Calu3 (cell line): Measurements from ENCODE around the gene RNF212. TPM values are rescaled to one million over a fixed set of nuclear protein-coding genes. Genes with fewer than 3 reads are reported as not detected.

ENCODE experiments used
- BruUV-seq: library from RNA; stranded (reverse); fragments of 400-500 nt; replicated peaks from 2 replicates; lab custom pipeline; 2021; lab: Mats Ljungman, UMichigan
- CTCF ChIA-PET: fragments of 300-600 bp; sonication (Branson Sonifier 250); formaldehyde crosslinking; loops from one replicate; lab custom pipeline; 2022; ENCODE audit warnings: antibody characterized with exemption; lab: Charles Lee
- DNase-seq: peaks from one replicate; pipeline ENCODE4 v3.0.0; 2022
- H3K27ac Mint-ChIP-seq: one replicate; pipeline ENCODE4 v1.8.0; 2022; ENCODE audit warnings: mixed read lengths; ENCODE audit not compliant: unreplicated experiment
- H3K27me3 Mint-ChIP-seq: one replicate; pipeline ENCODE4 v1.8.0; 2022; ENCODE audit warnings: mixed read lengths; ENCODE audit not compliant: unreplicated experiment
- H3K36me3 Mint-ChIP-seq: one replicate; pipeline ENCODE4 v1.8.0; 2022; ENCODE audit warnings: mild to moderate bottlenecking, moderate library complexity, mixed read lengths; ENCODE audit not compliant: insufficient read depth, unreplicated experiment
- H3K4me1 Mint-ChIP-seq: one replicate; pipeline ENCODE4 v1.8.0; 2022; ENCODE audit warnings: mild to moderate bottlenecking, low read depth, mixed read lengths; ENCODE audit not compliant: unreplicated experiment
- H3K4me3 Mint-ChIP-seq: one replicate; pipeline ENCODE4 v1.8.0; 2022; ENCODE audit warnings: mild to moderate bottlenecking, low read depth, moderate library complexity, mixed read lengths; ENCODE audit not compliant: unreplicated experiment
- H3K9me3 Mint-ChIP-seq: one replicate; pipeline ENCODE4 v1.8.0; 2022; ENCODE audit warnings: low read depth, mixed read lengths; ENCODE audit not compliant: unreplicated experiment
- intact Hi-C: fragments of 100-400 bp; cut with micrococcal nuclease; formaldehyde crosslinking; loops from one replicate; pipeline ENCODE4 v1.10.0; 2022; ENCODE audit not compliant: unreplicated experiment
- total RNA-seq: library from RNA; stranded (reverse); gene quantifications from 2 replicates; pipeline ENCODE4 v1.2.3, GENCODE V29; 2022
- TF ChIP-seq, protein P1 (sequence below): fragments of 200-600 bp; IDR thresholded peaks from one replicate; pipeline ENCODE4 v1.8.0; 2022; ENCODE audit warnings: antibody characterized with exemption; ENCODE audit not compliant: unreplicated experiment

The RNF212 gene
- total RNA-seq, 1 experiment from 2014 or later: not detected

DNA sequence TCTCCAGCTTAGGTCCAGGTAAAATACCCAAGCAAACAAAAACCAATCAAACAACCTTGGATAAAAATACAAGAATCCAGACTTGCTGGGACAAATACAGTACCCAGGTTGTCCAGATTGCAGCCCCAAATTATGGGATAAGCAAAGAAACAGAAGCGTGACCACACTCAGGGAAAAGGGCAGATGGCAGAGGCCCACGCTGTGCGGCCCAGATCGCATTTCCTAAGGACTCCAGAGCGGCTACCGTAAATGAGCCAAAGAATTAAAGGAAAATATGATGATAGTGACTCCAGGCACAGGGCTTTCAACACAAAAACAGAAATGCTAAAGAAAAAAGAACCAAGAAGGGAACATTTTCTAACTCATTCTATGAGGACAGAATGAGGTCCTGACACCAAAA, 51.6 kb downstream of the RNF212 start:
- CTCF ChIA-PET: no interaction called here
- H3K4me1 Mint-ChIP-seq: no peaks in the 10 kb centered on the region
- intact Hi-C loops: no loop called here

DNA sequence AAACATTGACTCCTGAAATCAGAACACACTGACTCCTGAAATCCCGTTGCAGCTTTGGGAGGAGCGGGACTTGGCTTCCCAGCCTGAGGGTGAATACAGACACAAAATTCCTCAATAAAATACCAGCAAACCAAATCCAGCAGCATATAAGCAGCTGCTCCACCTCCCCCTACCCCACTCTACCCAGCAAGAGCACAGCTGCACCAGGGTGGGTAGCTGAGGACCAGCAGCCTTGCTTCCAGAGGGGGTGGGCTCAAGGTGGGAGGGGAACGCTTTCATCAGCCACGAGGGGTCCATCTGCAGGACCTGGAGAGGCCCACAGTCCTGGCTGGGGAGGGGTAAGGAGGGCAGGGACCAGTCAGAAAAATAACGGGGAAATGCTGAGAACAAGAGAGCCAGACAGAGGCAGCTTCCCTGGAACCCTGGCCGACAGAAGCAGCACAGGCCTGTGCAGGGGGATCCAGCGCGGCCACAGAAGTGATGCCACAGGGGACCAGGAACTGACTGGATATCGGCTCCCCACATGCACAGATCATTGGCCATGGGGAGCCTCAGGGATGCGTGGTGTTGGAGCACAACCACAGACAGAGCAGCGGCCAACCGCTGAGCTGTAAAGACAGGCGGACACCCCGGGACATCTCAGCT, 52.2 kb downstream of the RNF212 start:
- intact Hi-C loops: no loop called here
- Mint-ChIP-seq H3K9me3 (no peaks in the 10 kb centered on the region), H3K27me3 (peaks cover 44% of the 10 kb centered on the region), H3K4me3 (no peak overlapping the region), H3K4me1 (no peaks in the 10 kb centered on the region), H3K27ac (no peak overlapping the region), H3K36me3 (no peaks in the 10 kb centered on the region)
- CTCF ChIA-PET: no interaction called here
- TF ChIP-seq, protein P1, sequence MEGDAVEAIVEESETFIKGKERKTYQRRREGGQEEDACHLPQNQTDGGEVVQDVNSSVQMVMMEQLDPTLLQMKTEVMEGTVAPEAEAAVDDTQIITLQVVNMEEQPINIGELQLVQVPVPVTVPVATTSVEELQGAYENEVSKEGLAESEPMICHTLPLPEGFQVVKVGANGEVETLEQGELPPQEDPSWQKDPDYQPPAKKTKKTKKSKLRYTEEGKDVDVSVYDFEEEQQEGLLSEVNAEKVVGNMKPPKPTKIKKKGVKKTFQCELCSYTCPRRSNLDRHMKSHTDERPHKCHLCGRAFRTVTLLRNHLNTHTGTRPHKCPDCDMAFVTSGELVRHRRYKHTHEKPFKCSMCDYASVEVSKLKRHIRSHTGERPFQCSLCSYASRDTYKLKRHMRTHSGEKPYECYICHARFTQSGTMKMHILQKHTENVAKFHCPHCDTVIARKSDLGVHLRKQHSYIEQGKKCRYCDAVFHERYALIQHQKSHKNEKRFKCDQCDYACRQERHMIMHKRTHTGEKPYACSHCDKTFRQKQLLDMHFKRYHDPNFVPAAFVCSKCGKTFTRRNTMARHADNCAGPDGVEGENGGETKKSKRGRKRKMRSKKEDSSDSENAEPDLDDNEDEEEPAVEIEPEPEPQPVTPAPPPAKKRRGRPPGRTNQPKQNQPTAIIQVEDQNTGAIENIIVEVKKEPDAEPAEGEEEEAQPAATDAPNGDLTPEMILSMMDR: no peak
- DNase-seq: no peak
- BruUV-seq: no TSS peak

More for the DNA sequence above, 51.6 kb downstream of the RNF212 start:
- peaks cover 49% of the 10 kb centered on the region for H3K27me3 Mint-ChIP-seq
- no peak overlapping the region for H3K4me3 Mint-ChIP-seq
- H3K27ac Mint-ChIP-seq: no peak overlapping the region
- H3K9me3 Mint-ChIP-seq: no peaks in the 10 kb centered on the region
- TF ChIP-seq, protein P1: no peak
- no peaks in the 10 kb centered on the region for H3K36me3 Mint-ChIP-seq
- BruUV-seq: no TSS peak
- DNase-seq: no peak

DNA sequence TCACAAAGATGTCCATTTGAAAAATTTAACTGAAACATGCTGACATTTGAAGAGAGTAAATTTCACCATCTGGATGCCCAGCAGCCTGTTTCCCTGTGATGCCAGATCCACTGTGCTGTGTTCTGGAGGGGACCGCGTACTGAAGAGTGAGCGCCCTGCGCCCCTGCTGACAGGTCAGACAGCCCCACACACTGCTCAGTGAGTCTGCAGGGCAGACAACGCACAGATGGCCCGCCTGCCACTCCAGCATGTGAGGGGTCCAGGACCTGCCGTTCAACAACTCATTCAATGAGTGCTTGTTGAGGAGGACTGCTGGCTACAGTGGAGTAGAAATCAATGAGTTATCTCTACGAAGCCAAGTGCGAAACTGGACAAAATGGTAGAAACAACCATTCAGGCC, 52.7 kb downstream of the RNF212 start:
- TF ChIP-seq, protein P1: no peak
- no peaks in the 10 kb centered on the region for H3K36me3 Mint-ChIP-seq
- no peaks in the 10 kb centered on the region for H3K4me1 Mint-ChIP-seq
- H3K27ac Mint-ChIP-seq: no peak overlapping the region
- no peak for DNase-seq
- H3K4me3 Mint-ChIP-seq: no peak overlapping the region
- no peaks in the 10 kb centered on the region for H3K9me3 Mint-ChIP-seq
- no TSS peak for BruUV-seq
- CTCF ChIA-PET: no interaction called here
- peaks cover 40% of the 10 kb centered on the region for H3K27me3 Mint-ChIP-seq
- intact Hi-C loops: no loop called here

DNA sequence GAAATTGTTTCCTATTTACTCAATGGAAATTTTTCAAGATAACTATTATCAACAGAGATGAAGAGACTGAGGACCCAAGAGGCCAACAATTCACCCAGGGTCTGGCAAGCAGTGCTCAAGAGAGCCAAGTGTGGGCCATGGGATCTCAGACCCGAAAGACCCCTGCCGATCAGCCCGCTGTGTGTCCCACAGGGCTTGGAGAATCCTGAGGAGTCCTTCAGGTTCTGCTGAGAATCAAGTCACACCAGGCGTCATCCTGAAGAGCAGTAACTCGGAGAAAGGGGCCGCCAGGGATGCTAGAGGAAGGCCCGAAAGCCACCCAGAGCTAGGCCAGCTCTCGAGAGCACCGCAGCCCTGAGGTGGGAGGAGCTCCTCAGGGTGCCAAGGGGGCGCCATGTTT, 53.2 kb downstream of the RNF212 start:
- H3K4me1 Mint-ChIP-seq: no peaks in the 10 kb centered on the region
- no peak for DNase-seq
- intact Hi-C loops: no loop called here
- H3K27ac Mint-ChIP-seq: no peak overlapping the region
- no peaks in the 10 kb centered on the region for H3K9me3 Mint-ChIP-seq
- H3K27me3 Mint-ChIP-seq: peaks cover 38% of the 10 kb centered on the region
- TF ChIP-seq, protein P1: no peak
- no TSS peak for BruUV-seq
- CTCF ChIA-PET: no interaction called here
- no peaks in the 10 kb centered on the region for H3K36me3 Mint-ChIP-seq
- no peak overlapping the region for H3K4me3 Mint-ChIP-seq
